Neural progenitor cell (in vitro differentiated cells): ENCODE results near the gene TTC12.

Experiments
- CTCF ChIP-seq: fragments of 200-600 bp; sonication (generic); IDR thresholded peaks from 2 replicates; pipeline ENCODE4 v1.5.1; 2017; ENCODE audit warnings: antibody characterized with exemption, mild to moderate bottlenecking
- EZH2 ChIP-seq: fragments of 200-600 bp; sonication (generic); IDR thresholded peaks from 2 replicates; pipeline ENCODE4 v1.6.1; 2017; ENCODE audit warnings: antibody characterized with exemption, mild to moderate bottlenecking, moderate library complexity
- EZH2phosphoT487 ChIP-seq: fragments of 200-600 bp; sonication (generic); IDR thresholded peaks from 2 replicates; pipeline ENCODE4 v1.6.1; 2017; ENCODE audit warnings: antibody characterized with exemption

- TF ChIP-seq CTCF = no peak
- no peak for TF ChIP-seq EZH2
- TF ChIP-seq EZH2phosphoT487 = no peak
These were observed 96.2 kb downstream of the TTC12 start for GRCh38 chr11:113410414-113411135.
